VCaP (cell line): ENCODE results near the gene ERC2.

Experiments used
- H3K27ac ChIP-seq: fragments of 450-650 bp; 2 replicates; pipeline ENCODE4 v1.5.1; 2017
- CTCF ChIP-seq: fragments of 450-650 bp; conservative IDR thresholded peaks from 2 replicates; pipeline ENCODE4 v1.5.1; 2017; ENCODE audit warnings: mild to moderate bottlenecking, moderate library complexity

The ERC2 gene

GRCh38 chr3:55484191-55484689 is 984.0 kb downstream of the ERC2 start:
- no peak overlapping the region for H3K27ac ChIP-seq
- no peak for TF ChIP-seq CTCF

GRCh38 chr3:55483196-55484095 is 984.8 kb downstream of the ERC2 start:
- no peak overlapping the region for H3K27ac ChIP-seq
- no peak for TF ChIP-seq CTCF

- TF ChIP-seq CTCF = no peak
- H3K27ac ChIP-seq = no peak overlapping the region
Observed at GRCh38 chr3:55482496-55483195, 985.6 kb downstream of the ERC2 start.

- H3K27ac ChIP-seq = peak overlapping the region; percentile 68; the same call in 1 of the 2 replicates
- TF ChIP-seq CTCF = no peak
Observed at GRCh38 chr3:55481744-55482495, 986.3 kb downstream of the ERC2 start.

- peak overlapping the region; percentile 68 for H3K27ac ChIP-seq
- TF ChIP-seq CTCF = peak; percentile 41
Observed at GRCh38 chr3:55480911-55481743, 987.1 kb downstream of the ERC2 start.

GRCh38 chr3:55477306-55478303 is 990.7 kb downstream of the ERC2 start:
- no peak for TF ChIP-seq CTCF
- no peak overlapping the region for H3K27ac ChIP-seq
